ENCODE data around the gene TRAFD1.

The TRAFD1 gene

DNA sequence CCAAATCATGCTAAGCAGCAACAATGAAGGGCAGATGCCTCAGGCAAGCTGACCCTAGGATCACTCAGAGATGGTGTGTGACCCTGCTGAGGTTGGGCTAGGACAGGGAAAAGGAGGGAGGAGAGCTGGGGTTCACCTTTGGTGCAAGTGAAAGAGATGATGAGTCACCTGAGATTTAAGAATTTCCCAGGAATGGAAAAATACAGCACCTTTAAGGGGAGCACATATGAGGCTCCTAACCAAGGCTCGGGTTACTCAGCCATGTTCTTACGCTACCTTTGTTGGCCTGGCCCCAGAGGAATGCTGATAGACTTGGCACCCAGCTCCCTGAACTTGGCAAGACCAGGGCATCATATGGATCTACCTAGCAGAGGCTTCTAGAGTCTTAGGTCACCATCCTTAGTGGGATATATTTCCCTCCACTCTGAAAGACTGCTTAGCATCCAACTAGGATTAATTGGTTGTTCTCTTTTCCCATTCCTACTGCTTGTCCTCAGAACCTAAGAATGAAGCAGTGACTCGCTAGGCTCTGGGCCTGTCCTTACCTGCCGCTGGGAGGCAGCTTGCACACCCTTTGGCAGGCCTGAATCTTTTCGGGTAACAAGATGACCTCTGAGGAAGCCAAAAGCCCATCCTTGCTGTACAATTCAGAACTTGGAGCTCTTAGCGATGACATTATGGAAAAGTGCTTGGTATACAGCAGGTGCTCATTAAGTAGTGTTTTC is 12.8 kb upstream of the TRAFD1 start:
- no peak for DNase-seq

DNA sequence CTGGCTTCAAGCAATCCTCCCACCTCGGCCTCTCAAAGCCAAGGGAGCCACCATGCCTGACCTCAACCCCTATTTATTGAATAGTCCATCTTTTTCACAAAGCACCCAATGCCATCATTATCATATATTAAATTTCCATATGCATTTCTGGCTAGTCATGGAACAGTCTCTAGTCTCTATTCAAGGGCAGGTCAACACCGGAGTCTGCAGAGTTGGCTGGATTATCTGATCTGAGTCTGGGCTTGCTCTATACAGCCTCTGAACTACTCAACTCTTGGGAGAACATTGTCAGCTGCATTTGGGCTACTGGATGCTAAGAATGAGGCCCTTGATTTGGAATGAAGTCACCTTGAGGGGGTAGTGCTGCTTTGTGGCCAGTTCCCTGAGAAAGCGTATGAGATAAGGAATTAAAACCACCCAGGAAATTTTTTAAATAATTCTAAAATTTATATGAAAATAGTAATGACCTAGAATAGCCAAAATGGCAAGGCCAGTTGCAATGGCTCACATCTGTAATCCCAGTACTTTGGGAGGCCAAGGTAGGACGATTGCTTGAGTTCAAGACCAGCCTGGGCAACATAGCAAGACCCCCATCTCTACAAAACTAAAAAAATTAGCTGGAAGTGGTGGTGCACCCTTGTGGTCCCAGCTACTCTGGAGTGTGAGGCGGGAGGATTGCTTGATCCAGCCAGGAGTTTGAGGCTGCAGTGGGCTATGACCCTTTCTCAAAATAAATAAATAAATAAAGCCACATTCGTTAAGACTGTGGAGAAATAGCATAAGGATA is 9.9 kb upstream of the TRAFD1 start:
- DNase-seq = no peak

DNA sequence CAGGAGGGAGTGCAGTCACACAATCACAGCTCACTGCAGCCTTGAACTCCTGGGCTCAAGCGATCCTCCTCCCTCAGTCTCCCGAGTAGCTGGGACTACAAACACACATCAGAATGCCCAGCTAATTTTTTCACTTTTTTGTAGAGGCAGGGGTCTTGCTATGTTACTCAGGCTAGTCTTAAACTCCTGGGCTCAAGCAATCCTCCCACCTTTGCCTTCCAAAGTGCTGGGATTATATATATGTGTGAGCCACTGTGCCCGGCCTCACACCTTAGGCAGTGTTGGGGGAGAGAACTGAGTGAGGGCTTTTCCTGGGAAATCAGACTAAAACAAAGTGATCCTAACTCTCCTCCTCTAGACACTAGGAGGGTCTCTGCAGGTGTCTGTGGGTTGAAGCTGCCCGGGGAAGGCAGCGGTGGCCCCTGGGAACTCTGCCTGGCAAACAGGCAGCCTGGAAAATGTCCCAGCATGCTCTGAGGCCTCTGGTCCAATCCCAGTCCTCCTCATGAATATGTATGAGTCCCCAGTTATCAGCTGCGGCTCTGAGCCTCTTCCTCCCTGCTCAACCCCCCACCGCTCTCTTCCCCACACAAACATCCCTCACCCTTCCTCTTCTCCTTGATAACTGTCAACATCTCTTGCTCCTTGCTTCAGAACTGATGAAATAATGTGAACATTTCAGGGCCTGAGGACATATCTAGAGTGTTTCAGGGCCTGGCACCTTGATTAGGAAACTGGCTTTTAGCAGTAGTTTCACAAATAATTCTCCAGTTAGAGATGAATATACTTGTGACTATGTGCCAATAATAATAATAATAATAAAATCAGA is 8.9 kb upstream of the TRAFD1 start:
- DNase-seq = peak; percentile 60

DNA sequence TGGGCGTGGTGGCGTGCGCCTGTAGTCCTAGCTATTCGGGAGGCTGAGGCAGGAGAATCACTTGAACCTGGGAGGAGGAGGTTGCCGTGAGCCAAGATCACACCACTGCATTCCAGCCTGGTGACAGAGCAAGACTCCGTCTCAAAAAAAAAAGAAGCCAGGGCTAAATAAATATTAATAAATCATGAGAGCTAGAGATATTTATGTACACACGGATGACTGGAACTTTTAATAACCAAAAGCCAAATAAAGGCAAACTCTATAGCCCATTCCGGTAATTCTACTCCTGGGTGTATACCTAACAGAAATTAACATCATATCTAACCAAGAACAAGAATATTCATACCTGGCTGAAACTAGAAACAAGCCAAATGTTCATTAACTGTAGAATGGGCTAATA is 7.7 kb upstream of the TRAFD1 start:
- DNase-seq = no peak

DNA sequence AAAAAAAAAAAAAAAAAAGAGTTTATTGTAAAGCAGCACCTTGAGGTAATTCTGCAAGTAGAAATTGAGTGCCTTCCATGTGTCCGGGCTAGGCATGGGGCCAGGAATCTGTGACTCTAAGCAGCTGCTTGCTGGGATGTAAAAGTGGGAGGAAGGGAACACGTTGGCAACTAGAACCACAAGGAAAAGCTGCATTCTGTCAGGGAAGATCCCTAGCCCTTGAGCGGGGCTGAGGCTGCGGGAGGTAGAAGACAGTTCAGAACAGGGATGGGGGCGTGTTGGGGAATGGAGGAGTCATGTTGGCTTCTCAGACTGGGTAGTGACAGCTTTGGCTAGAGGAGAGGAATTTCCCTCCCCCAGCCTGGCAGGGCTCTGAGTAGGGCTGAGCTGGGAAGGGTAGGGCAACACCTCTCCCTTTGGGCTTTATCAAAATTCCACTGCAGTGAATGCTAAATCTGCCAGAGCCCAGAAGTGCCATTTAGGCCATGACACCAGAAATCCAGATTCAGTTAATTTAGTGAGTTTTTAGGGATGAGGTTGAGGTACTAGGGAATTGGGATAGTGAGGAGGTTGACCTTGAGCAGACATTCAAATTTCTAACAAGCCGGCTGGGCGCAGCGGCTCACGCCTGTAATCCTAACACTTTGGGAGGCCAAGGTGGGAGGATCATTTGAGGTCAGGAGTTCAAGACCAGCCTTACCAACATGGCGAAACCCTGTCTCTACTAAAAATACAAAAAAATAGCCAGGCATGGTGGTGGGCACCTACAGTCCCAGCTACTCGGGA is 3.4 kb upstream of the TRAFD1 start:
- DNase-seq = no peak

DNA sequence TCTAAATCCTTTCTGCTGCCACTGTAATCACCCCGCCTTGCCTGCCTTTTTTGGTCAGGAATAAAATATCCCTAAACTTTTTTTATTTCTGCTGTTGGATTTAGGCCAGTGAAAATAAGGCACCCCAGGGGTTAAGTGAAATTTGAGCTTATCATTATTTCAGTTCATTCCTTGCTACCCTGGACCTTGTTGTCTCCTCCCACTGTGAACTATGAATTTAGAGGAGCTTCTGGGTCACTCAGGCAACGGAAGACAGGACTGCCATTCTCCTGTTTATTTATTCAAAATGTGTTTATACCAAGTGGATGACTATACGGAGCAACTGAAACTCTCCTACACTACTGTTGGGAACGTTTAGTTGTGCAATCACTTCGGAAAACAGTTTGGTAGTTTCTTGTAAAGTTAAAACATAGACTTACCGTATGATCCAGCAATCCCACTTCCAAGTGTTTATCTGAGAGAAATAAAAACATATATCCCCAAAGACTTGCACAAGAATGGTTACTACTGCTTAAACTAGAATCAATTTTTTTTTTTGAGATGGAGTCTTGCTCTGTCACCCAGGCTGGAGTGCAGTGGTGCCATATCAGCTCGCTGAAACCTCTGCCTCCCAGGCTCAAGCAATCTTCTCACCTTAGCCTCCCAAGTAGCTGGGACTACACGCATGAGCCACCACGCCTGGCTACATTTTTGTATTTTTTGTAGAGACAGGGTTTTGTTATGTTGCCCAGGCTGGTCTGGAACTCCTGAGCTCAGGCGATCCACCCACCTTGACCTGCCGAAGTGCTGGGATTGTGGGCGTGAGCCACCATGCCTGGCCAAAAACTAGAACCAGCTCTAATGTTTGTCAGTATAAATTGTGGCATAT is 2.3 kb upstream of the TRAFD1 start:
- no peak for DNase-seq

DNA sequence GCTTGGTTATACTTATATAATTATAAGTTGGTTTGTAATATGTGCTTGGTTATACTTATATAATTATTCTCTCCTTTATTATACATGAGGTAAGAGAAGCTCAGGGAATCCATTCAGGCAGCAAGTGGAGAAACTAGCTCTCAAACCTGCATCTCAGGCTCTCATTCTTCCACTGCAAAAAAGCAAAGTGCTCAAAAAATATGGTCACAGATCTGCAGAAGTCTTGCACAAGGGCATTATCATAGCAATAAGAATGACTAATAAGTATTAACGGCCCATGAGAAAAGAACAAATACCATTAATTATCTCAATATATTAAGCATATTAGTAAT is 476 bp upstream of the TRAFD1 start:
- DNase-seq = no peak

DNA sequence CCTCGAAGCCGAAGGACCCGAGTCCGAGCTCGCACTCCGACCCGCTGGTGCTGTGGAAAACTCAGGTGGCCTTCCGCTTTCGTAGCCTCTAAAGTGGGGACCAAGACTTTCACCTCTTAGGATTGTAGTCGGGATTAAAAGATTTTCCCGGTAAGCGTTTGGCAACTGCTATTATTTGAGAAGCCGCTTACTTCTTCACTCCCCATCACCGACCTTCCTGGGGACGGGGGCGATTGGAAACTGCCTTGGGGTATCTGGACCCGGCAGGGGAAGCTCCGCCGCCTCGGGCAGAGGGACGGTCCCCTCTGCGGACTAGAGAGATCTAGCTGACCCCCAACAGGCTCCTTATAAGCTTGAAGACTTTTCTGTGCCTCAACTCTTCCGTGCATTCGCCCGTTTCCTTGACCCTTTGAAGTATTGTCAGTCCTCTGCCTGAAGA is 659 bp downstream of the TRAFD1 start:
- DNase-seq = no peak

DNA sequence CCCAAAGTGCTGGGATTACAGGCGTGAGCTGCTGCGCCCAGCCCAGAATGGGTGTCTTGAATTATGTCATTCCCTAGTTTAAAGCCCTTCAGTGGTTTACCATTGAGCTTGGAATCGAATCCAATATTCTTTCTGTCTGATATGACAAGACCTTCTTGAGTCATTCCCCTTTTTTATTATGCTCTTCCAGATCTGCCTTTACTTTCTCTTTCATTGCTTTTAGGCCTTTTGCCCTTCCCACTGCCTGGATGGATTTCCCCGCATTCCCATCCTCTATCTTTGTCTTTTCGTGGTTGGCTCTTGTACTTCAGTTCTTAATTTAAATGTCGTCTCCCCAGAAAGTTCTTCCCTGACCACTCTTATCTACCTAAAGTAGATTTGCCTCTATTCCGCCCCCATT is 1.6 kb downstream of the TRAFD1 start:
- no peak for DNase-seq

DNA sequence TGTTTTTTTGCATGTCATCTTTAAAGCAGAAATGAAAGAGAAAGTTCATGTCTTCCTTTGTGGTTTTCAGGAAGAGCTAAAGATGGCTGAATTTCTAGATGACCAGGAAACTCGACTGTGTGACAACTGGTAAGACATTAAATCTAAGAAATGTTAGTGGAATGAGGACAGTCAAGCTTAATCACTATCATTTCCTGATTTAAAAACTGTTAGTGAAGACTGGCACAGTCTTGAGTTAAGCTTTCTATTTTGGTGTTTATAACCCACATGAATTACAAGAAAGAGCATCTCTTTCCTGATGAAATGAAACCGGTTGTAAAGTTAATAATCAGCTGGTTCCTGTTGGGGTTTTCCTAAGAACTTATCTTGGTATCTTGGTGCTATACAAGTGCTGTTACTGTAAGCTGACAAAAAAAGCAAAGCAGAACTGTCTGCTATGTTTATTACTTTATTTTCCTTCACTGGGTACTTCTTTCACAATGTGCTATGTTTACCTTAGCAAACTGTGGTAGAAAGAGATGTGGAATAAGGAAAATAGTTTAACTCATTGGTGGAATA is 5.2 kb downstream of the TRAFD1 start:
- DNase-seq = no peak

DNA sequence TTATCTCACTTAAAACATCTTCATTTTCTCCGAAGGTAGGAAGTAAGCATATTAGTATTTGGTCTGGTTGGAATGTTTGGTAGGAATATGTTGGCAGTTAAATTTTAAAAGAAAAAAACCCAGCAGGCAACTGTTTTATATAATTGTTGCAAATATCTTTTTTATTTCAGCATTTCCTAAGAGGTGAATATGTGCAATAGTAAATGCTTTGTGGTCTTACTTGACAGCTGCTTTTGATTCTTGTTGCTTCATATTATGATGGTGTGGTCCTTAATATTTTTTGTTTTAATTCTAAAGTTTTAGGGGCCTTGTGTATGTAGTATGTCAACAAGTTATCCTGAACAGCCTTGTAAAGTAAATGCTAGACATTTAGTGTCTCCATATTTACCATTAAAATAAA is 6.3 kb downstream of the TRAFD1 start:
- no peak for DNase-seq

DNA sequence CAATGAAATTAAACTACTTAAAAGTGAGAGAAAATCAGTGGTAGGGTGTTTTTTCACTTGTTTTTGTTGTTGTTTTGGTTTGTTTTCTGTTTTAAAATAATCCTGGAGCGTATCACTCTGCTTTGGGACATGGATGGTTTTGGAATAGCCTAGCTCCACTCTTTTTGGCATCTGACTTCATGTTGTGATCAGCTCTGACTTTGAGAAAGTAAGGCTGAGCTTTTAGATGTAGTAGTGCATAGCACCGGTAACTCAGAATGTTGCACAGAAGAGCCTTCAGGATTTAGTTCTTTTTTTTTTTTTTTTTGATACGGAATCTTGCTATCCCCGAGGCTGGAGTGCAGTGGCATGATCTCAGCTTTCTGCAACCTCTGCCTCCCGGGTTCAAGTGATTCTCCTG is 8.1 kb downstream of the TRAFD1 start:
- DNase-seq = no peak

DNA sequence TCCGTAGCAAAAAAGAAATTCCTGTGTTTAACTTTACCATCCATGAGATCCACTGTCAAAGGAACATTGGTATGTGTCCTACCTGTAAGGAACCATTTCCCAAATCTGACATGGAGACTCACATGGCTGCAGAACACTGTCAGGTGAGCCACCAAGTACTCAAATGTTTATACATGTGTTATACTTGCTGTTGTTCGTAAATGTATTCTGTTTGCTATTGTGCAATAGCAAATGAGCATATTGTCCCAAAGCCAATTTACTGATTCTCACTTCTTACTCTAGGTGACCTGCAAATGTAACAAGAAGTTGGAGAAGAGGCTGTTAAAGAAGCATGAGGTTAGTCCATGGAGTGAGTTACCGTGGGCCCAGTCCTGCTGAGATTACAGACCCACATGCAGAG is 9.4 kb downstream of the TRAFD1 start:
- DNase-seq = no peak

DNA sequence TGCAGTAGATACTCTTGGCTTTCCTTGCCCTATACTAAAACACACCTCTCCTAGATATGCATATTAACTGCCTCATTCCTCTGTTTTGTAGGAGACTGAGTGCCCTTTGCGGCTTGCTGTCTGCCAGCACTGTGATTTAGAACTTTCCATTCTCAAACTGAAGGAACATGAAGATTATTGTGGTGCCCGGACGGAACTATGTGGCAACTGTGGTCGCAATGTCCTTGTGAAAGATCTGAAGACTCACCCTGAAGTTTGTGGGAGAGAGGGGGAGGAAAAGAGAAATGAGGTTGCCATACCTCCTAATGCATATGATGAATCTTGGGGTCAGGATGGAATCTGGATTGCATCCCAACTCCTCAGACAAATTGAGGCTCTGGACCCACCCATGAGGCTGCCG is 15.4 kb downstream of the TRAFD1 start:
- no peak for DNase-seq

DNA sequence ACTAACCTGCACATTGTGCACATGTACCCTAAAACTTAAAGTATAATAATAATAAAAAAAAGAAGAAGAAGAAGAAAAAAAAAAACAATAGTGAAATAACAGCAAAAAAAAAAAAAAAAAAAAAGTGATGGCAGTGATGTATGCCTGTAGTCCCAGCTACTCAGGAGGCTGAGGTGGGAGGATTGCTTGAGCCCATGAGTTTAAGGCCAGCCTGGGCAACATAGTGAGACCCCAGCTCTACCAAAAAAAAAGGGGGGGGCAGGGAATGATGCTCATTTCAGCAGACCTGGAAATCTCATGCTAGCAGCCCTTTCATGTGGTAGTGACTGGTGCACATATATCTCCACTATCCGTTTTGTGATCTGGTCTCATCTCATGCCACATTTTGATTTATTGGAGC is 20.8 kb downstream of the TRAFD1 start:
- DNase-seq = no peak

DNA sequence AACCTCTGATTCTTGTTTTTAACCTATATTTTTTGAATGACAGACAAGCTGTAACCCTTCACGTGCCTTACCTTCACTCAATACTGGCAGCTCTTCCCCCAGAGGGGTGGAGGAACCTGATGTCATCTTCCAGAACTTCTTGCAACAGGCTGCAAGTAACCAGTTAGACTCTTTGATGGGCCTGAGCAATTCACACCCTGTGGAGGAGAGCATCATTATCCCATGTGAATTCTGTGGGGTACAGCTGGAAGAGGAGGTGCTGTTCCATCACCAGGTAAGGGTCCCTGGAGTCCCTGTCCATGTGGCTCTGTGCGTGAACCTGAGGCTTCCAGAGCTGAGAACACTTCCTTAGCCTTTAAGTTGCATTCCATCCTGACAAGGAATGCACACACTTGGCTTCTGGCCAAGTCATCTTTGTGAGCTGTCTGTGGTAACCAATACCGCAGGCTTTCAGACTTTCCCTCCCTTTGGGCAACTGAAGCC is 22.7 kb downstream of the TRAFD1 start:
- no peak for DNase-seq

DNA sequence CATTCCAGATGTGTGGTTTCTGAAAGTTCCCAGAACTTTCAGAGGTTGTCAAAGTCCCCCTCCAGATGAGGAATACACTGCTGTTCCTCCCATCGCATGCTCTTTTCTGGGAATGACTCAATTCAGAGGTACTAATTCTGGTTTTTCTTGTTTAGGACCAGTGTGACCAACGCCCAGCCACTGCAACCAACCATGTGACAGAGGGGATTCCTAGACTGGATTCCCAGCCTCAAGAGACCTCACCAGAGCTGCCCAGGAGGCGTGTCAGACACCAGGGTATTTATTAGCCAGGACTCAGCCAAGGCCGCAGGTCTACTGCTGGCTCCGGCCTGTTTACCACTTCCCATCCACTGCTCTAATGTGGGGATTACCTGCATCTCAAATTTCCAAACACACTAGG is 24.2 kb downstream of the TRAFD1 start:
- no peak for DNase-seq

DNA sequence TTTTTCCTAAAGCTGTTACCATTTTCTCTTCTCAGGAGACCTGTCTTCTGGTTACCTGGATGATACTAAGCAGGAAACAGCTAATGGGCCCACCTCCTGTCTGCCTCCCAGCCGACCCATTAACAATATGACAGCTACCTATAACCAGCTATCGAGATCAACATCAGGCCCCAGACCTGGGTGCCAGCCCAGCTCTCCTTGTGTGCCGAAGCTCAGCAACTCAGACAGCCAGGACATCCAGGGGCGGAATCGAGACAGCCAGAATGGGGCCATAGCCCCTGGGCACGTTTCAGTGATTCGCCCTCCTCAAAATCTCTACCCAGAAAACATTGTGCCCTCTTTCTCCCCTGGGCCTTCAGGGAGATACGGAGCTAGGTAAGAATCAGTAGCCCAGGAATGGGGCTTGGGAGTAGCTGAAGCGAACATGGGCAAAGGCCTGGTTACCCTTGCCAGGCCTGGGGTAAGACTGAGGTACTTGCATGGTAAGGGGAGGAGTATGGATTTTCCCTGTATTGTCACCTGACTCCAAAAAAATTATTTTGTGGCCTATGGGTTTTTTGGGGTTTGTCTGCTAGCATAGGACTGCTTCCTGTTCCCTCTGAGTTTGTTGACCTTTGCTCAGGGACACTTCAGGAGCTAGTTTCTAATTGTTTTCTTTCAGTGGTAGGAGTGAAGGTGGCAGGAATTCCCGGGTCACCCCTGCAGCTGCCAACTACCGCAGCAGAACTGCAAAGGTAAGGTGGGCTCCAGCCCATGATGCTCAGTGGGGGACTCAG is 26.6 kb downstream of the TRAFD1 start:
- no peak for DNase-seq

DNA sequence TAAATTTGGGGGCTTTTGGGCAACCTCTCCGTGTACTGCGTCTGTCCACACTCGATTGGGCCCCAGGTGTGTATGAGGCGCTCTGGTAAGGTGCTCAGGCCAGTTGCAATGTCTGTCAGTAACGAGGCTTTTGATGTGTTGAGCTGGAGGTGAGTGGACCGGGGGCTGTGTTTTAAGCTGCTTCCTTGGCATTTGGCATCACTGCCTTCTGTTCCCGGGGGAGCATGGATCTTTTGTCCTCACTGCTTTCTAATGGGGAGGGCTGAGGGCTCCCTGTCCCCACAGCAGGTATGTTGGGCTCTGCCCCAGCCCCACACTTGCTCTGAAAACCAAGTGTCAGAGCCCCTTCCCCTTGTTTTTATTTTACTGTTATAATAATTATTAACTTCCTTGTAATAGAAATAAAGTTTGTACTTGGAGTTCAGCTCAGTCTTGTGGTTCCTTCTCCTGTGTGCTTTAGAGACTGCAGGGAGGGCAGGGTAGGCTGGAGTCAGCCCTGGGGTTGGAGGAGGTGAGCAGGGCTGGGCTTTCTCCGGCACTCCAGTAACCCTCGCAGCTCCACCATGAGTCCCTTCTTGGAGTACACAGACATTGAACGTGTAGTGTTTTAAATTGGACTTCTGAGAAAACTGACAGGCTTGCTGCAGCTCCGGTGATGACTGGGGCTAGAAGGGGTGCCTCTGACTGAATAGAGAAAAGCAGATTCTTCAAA is 28.0 kb downstream of the TRAFD1 start:
- DNase-seq = peak; percentile 31

DNA sequence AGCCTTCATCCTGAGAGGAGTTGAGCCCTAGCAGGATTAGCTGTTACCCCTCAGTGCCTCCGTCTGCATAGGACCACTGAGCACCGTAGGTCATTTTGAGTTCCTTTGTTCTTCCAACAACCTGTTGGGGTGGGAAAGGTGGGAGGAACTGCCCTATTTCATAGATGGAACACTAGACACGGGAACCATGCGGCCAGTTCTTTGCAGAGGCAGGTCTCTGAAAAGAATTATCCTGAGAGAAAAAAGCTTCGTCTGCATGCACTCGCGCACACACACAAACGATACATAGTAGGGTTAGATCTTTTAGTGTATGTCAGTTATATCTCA is 28.5 kb downstream of the TRAFD1 start:
- DNase-seq = no peak

All from right kidney (tissue), 1 donor.